Inflammatory macrophage (primary cell): Measurements from ENCODE around the gene CAMK4.
"Not testable (repeated sequence)": the region's sequence is repeated elsewhere in the genome, so short reads cannot be mapped to it uniquely, and the experiment has no call there.

Source experiments
- DNase-seq, 2 donors: peaks; one replicate each; pipeline ENCODE4 v3.0.0-alpha.2; 2020 to 2022

The CAMK4 gene

GRCh38 chr5:111385970-111386831 is 162.0 kb downstream of the CAMK4 start:
- no peak for DNase-seq

GRCh38 chr5:111386832-111387162 is 162.6 kb downstream of the CAMK4 start:
- DNase-seq, result no peak

- DNase-seq, result no peak
Observed at GRCh38 chr5:111387361-111387760, 163.2 kb downstream of the CAMK4 start.

GRCh38 chr5:111389390-111390082 is 165.4 kb downstream of the CAMK4 start:
- DNase-seq, result no peak

- DNase-seq, result no peak
Observed at GRCh38 chr5:111392181-111392580, 168.0 kb downstream of the CAMK4 start.

GRCh38 chr5:111394586-111394985 is 170.4 kb downstream of the CAMK4 start:
- DNase-seq, result no peak

- no peak for DNase-seq
Observed at GRCh38 chr5:111398013-111398412, 173.8 kb downstream of the CAMK4 start.

- no peak for DNase-seq
Observed at GRCh38 chr5:111399113-111399512, 174.9 kb downstream of the CAMK4 start.

- no peak for DNase-seq
Observed at GRCh38 chr5:111401906-111402305, 177.7 kb downstream of the CAMK4 start.

- DNase-seq, result no peak
Observed at GRCh38 chr5:111404270-111404769, 180.1 kb downstream of the CAMK4 start.

GRCh38 chr5:111407562-111407961 is 183.4 kb downstream of the CAMK4 start:
- DNase-seq, result no peak

- DNase-seq, result no peak
Observed at GRCh38 chr5:111408817-111409216, 184.6 kb downstream of the CAMK4 start.

GRCh38 chr5:111409266-111409665 is 185.1 kb downstream of the CAMK4 start:
- DNase-seq, result not testable (repeated sequence)

GRCh38 chr5:111410067-111410466 is 185.9 kb downstream of the CAMK4 start:
- DNase-seq, result not testable (repeated sequence)

GRCh38 chr5:111411301-111411700 is 187.1 kb downstream of the CAMK4 start:
- DNase-seq, result no peak

GRCh38 chr5:111412593-111412992 is 188.4 kb downstream of the CAMK4 start:
- no peak for DNase-seq

GRCh38 chr5:111415053-111415452 is 190.9 kb downstream of the CAMK4 start:
- no peak for DNase-seq

- DNase-seq, result no peak
Observed at GRCh38 chr5:111422245-111422644, 198.1 kb downstream of the CAMK4 start.

- DNase-seq, result no peak
Observed at GRCh38 chr5:111422747-111423720, 198.8 kb downstream of the CAMK4 start.

GRCh38 chr5:111425205-111425604 is 201.0 kb downstream of the CAMK4 start:
- DNase-seq, result no peak

- DNase-seq, result no peak
Observed at GRCh38 chr5:111427762-111428161, 203.6 kb downstream of the CAMK4 start.

GRCh38 chr5:111432883-111433536 is 208.8 kb downstream of the CAMK4 start:
- no peak for DNase-seq
